Measurements from ENCODE around the gene ANKH. TPM values are rescaled to one million over a fixed set of nuclear protein-coding genes. Genes with fewer than 3 reads are reported as not detected.

Gene ANKH
- polyA plus RNA-seq, 3 donors, result 2.4 to 6.3 (median 3.1) TPM

DNA sequence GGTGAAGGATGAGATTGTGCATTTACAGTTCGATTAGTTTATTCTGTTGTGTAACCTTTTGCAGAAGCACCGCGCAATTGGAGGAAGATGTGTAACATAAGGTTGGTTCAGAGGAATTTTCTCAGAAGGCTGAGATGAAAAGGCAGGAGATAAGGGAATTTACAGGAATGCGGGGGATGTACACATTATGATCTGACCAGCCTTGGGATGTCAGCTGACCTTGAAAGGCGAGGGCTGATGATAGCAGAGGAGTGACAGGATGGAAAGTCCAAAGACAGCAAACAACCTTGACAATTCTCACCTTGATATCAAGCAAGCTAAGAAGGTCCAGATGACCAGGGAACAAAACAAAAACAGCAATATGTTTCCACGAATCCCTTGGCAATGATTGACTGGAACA, 118.3 kb downstream of the ANKH start:
- no peak overlapping the region for H3K4me3 Mint-ChIP-seq
- WGBS (ENCODE audit: insufficient coverage), result 90% methylated on average over 3 of the region's 6 CpGs
- H3K27me3 ChIP-seq (ENCODE audit: control insufficient read depth in 2 of 2, insufficient read depth in 2 of 2, low read length in 2 of 2), result no peaks in the 10 kb centered on the region
- no peak overlapping the region for H3K9ac ChIP-seq (ENCODE audit: insufficient read depth, low read length, poor library complexity, severe bottlenecking)
- H3K4me2 ChIP-seq (replicated peaks; ENCODE audit: extremely low read depth, low read length, poor library complexity, severe bottlenecking), result no peak overlapping the region
- no peak overlapping the region for H3K27ac ChIP-seq (ENCODE audit: low read depth in 1 of 2, low read length in 2 of 2)
- no peak overlapping the region for H3K4me3 ChIP-seq (replicated peaks in 1 of 3; ENCODE audit: low read depth in 2 of 3, low read length in 3 of 3)
- no peaks in the 10 kb centered on the region for H3K9me3 ChIP-seq (replicated peaks in 1 of 2; ENCODE audit: control insufficient read depth in 1 of 2, insufficient read depth in 1 of 2, low read length in 2 of 2)
- no peak overlapping the region for H3K27ac Mint-ChIP-seq
- H3K9me3 Mint-ChIP-seq, result peaks cover 0 to 1% (median 0%) of the 10 kb centered on the region in 7 donors
- DNase-seq, result no peak
- H3K4me1 Mint-ChIP-seq, result peaks cover 11% of the 10 kb centered on the region
- H3K4me1 ChIP-seq (ENCODE audit: control insufficient read depth in 1 of 2, insufficient read depth in 2 of 2, low read length in 2 of 2), result peaks cover 10% of the 10 kb centered on the region in 2 donors
- H2AFZ ChIP-seq (ENCODE audit: insufficient read depth, low read depth, low read length, poor library complexity, severe bottlenecking), result no peak overlapping the region
- intact Hi-C loops (cut with micrococcal nuclease), result no loop called here
- H4K20me1 ChIP-seq (ENCODE audit: insufficient read depth, low read length), result no peaks in the 10 kb centered on the region
- peaks cover 9 to 20% of the 10 kb centered on the region in 2 donors for H3K36me3 Mint-ChIP-seq
- TF ChIP-seq, protein P1, sequence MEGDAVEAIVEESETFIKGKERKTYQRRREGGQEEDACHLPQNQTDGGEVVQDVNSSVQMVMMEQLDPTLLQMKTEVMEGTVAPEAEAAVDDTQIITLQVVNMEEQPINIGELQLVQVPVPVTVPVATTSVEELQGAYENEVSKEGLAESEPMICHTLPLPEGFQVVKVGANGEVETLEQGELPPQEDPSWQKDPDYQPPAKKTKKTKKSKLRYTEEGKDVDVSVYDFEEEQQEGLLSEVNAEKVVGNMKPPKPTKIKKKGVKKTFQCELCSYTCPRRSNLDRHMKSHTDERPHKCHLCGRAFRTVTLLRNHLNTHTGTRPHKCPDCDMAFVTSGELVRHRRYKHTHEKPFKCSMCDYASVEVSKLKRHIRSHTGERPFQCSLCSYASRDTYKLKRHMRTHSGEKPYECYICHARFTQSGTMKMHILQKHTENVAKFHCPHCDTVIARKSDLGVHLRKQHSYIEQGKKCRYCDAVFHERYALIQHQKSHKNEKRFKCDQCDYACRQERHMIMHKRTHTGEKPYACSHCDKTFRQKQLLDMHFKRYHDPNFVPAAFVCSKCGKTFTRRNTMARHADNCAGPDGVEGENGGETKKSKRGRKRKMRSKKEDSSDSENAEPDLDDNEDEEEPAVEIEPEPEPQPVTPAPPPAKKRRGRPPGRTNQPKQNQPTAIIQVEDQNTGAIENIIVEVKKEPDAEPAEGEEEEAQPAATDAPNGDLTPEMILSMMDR (IDR thresholded peaks at IDR 0.05), result no peak
- no peaks in the 10 kb centered on the region for H3K79me2 ChIP-seq (ENCODE audit: insufficient read depth, low read length)
- no peaks in the 10 kb centered on the region for H3K36me3 ChIP-seq (replicated peaks in 1 of 2; ENCODE audit: control insufficient read depth in 1 of 2, insufficient read depth in 2 of 2, low read length in 2 of 2)
- peaks cover 0 to 3% (median 3%) of the 10 kb centered on the region in 3 donors for H3K27me3 Mint-ChIP-seq (ENCODE audit: low read depth in 3 of 3)

GRCh38 chr5:14752497-14753071, 119.0 kb downstream of the ANKH start:
- H3K79me2 ChIP-seq (ENCODE audit: insufficient read depth, low read length), result no peaks in the 10 kb centered on the region
- H3K4me1 ChIP-seq (ENCODE audit: control insufficient read depth in 1 of 2, insufficient read depth in 2 of 2, low read length in 2 of 2), result peaks cover 3% of the 10 kb centered on the region in 2 donors
- H3K4me2 ChIP-seq (replicated peaks; ENCODE audit: extremely low read depth, low read length, poor library complexity, severe bottlenecking), result no peak overlapping the region
- no peaks in the 10 kb centered on the region for H3K27me3 ChIP-seq (ENCODE audit: control insufficient read depth in 2 of 2, insufficient read depth in 2 of 2, low read length in 2 of 2)
- H3K9me3 ChIP-seq (replicated peaks in 1 of 2; ENCODE audit: control insufficient read depth in 1 of 2, insufficient read depth in 1 of 2, low read length in 2 of 2), result no peaks in the 10 kb centered on the region
- no peak for DNase-seq
- intact Hi-C loops (cut with micrococcal nuclease), result no loop called here
- peak overlapping the region in 1 of 2 donors; percentile 2 for H3K4me3 Mint-ChIP-seq
- TF ChIP-seq, protein P1 (IDR thresholded peaks at IDR 0.05), result no peak
- no peaks in the 10 kb centered on the region for H3K36me3 ChIP-seq (replicated peaks in 1 of 2; ENCODE audit: control insufficient read depth in 1 of 2, insufficient read depth in 2 of 2, low read length in 2 of 2)
- H3K9ac ChIP-seq (ENCODE audit: insufficient read depth, low read length, poor library complexity, severe bottlenecking), result no peak overlapping the region
- no peak overlapping the region for H3K4me3 ChIP-seq (replicated peaks in 1 of 3; ENCODE audit: low read depth in 2 of 3, low read length in 3 of 3)
- H3K27ac Mint-ChIP-seq, result no peak overlapping the region
- H3K27me3 Mint-ChIP-seq (ENCODE audit: low read depth in 3 of 3), result peaks cover 0 to 3% (median 3%) of the 10 kb centered on the region in 3 donors
- peaks cover 0 to 1% (median 0%) of the 10 kb centered on the region in 7 donors for H3K9me3 Mint-ChIP-seq
- H3K4me1 Mint-ChIP-seq, result peaks cover 4% of the 10 kb centered on the region
- H3K36me3 Mint-ChIP-seq, result peaks cover 8 to 22% of the 10 kb centered on the region in 2 donors
- no peaks in the 10 kb centered on the region for H4K20me1 ChIP-seq (ENCODE audit: insufficient read depth, low read length)
- WGBS (ENCODE audit: insufficient coverage), result 83% methylated on average over 4 of the region's 6 CpGs
- H3K27ac ChIP-seq (ENCODE audit: low read depth in 1 of 2, low read length in 2 of 2), result no peak overlapping the region
- H2AFZ ChIP-seq (ENCODE audit: insufficient read depth, low read depth, low read length, poor library complexity, severe bottlenecking), result no peak overlapping the region
